ENCODE measurements around the gene CACNA1B.
"Not testable (repeated sequence)": the region's sequence is repeated elsewhere in the genome, so short reads cannot be mapped to it uniquely, and the experiment has no call there.

The CACNA1B gene

GRCh38 chr9:137881591-137882505 is 4.3 kb downstream of the CACNA1B start:
- H3K4me3 ChIP-seq (ENCODE audit: low read depth, low read length) = no peak overlapping the region

GRCh38 chr9:137882506-137882821 is 4.9 kb downstream of the CACNA1B start:
- TF ChIP-seq CTCF (IDR thresholded peaks at IDR 0.05; ENCODE audit: borderline replicate concordance, insufficient read depth, low read depth, low read length) = no peak
- no peak overlapping the region for H3K4me3 ChIP-seq (ENCODE audit: low read depth, low read length)

More at GRCh38 chr9:137881591-137882505, 4.3 kb downstream of the CACNA1B start:
- TF ChIP-seq CTCF (IDR thresholded peaks at IDR 0.05; ENCODE audit: borderline replicate concordance, insufficient read depth, low read depth, low read length) = no peak

- H3K4me3 ChIP-seq (ENCODE audit: low read depth, low read length) = not testable (repeated sequence)
These were observed 6.4 kb downstream of the CACNA1B start for GRCh38 chr9:137883977-137884376.

- not testable (repeated sequence) for H3K4me3 ChIP-seq (ENCODE audit: low read depth, low read length)
These were observed 7.0 kb downstream of the CACNA1B start for GRCh38 chr9:137884547-137884946.

GRCh38 chr9:137885121-137885520 is 7.5 kb downstream of the CACNA1B start:
- not testable (repeated sequence) for H3K4me3 ChIP-seq (ENCODE audit: low read depth, low read length)

GRCh38 chr9:137888621-137889020 is 11.0 kb downstream of the CACNA1B start:
- H3K4me3 ChIP-seq (ENCODE audit: low read depth, low read length) = not testable (repeated sequence)

- not testable (repeated sequence) for H3K4me3 ChIP-seq (ENCODE audit: low read depth, low read length)
These were observed 12.4 kb downstream of the CACNA1B start for GRCh38 chr9:137889966-137890365.

GRCh38 chr9:137890768-137891587 is 13.4 kb downstream of the CACNA1B start:
- not testable (repeated sequence) for H3K4me3 ChIP-seq (ENCODE audit: low read depth, low read length)

- no peak for TF ChIP-seq CTCF (IDR thresholded peaks at IDR 0.05; ENCODE audit: borderline replicate concordance, insufficient read depth, low read depth, low read length)
- no peak overlapping the region for H3K4me3 ChIP-seq (ENCODE audit: low read depth, low read length)
These were observed 14.2 kb downstream of the CACNA1B start for GRCh38 chr9:137891588-137892423.
